C4-2B (cell line): ENCODE data around the gene ABO.

Source experiments
- ZFX ChIP-seq: fragments of 450-650 bp; IDR thresholded peaks from 2 replicates; pipeline ENCODE4 v1.6.1; 2017
- TF ChIP-seq, protein P1 (sequence below): fragments of 450-650 bp; conservative IDR thresholded peaks from 2 replicates; pipeline ENCODE4 v1.5.1; 2017; ENCODE audit warnings: mild to moderate bottlenecking

DNA sequence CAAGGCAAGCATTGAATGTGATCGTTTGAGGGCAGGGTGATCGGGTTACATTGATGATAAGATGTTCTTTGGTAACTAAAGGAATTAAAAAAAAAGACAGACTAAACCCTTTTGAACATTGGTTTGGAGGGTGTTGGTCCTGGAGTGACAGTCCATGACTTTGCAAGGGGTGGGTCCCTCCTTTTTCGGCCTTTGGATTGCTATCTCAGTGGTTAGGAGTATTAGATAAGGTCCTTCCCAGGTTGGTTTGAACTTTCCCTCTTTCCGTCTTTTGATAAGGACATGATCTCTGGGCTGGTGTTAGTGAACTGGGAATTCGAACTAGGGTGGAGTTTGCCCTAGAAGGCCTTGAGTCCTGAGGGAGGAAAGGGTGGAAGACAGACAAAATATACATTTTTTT lies 5.4 kb upstream of the ABO start:
- TF ChIP-seq, protein P1, sequence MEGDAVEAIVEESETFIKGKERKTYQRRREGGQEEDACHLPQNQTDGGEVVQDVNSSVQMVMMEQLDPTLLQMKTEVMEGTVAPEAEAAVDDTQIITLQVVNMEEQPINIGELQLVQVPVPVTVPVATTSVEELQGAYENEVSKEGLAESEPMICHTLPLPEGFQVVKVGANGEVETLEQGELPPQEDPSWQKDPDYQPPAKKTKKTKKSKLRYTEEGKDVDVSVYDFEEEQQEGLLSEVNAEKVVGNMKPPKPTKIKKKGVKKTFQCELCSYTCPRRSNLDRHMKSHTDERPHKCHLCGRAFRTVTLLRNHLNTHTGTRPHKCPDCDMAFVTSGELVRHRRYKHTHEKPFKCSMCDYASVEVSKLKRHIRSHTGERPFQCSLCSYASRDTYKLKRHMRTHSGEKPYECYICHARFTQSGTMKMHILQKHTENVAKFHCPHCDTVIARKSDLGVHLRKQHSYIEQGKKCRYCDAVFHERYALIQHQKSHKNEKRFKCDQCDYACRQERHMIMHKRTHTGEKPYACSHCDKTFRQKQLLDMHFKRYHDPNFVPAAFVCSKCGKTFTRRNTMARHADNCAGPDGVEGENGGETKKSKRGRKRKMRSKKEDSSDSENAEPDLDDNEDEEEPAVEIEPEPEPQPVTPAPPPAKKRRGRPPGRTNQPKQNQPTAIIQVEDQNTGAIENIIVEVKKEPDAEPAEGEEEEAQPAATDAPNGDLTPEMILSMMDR, result no peak
- TF ChIP-seq ZFX, result no peak
